ENCODE measurements around the gene CAB39L.
"Not testable (repeated sequence)": the region's sequence is repeated elsewhere in the genome, so short reads cannot be mapped to it uniquely, and the experiment has no call there.

Gene CAB39L

DNA sequence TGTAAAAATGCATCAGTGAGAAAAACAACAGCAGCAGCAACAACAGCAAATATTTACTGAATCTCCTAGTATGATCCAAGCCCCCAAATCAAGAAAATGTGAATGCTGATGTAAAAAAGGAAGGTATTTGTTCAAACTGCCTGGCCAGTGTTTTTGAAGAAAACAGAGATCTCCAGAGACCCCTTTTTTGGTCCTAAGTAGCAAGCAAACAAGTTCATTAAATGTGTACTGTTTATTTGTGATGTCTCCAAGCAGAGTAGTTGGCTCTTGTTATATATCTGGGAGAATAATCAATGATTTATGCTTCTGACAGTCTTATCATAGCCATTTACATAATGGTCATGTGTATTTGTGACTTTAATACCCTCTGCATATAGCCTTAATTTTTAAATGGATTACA lies 145.4 kb downstream of the CAB39L start:
- Histone ChIP-seq H3K4me1 (ENCODE audit: low read depth, poor library complexity, severe bottlenecking) (peaks cover 10% of the 10 kb centered on the region), H3K27ac (no peak overlapping the region), H3K4me2 (no peak overlapping the region), H3K9ac (no peak overlapping the region), H2AFZ (ENCODE audit: low read depth) (no peak overlapping the region), H3K79me2 (ENCODE audit: insufficient read depth, low read depth) (no peaks in the 10 kb centered on the region), H4K20me1 (ENCODE audit: insufficient read depth) (no peaks in the 10 kb centered on the region), H3K4me3 (IDR thresholded peaks at IDR 0.05; ENCODE audit: insufficient read depth, low read depth, low read length) (no peak overlapping the region), H3K27me3 (ENCODE audit: insufficient read depth, low read depth) (no peaks in the 10 kb centered on the region), H3K36me3 (ENCODE audit: insufficient read depth) (no peaks in the 10 kb centered on the region)
- TF ChIP-seq, protein P1, sequence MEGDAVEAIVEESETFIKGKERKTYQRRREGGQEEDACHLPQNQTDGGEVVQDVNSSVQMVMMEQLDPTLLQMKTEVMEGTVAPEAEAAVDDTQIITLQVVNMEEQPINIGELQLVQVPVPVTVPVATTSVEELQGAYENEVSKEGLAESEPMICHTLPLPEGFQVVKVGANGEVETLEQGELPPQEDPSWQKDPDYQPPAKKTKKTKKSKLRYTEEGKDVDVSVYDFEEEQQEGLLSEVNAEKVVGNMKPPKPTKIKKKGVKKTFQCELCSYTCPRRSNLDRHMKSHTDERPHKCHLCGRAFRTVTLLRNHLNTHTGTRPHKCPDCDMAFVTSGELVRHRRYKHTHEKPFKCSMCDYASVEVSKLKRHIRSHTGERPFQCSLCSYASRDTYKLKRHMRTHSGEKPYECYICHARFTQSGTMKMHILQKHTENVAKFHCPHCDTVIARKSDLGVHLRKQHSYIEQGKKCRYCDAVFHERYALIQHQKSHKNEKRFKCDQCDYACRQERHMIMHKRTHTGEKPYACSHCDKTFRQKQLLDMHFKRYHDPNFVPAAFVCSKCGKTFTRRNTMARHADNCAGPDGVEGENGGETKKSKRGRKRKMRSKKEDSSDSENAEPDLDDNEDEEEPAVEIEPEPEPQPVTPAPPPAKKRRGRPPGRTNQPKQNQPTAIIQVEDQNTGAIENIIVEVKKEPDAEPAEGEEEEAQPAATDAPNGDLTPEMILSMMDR (conservative IDR thresholded peaks at IDR 0.05; ENCODE audit: low read depth, low read length): no peak

DNA sequence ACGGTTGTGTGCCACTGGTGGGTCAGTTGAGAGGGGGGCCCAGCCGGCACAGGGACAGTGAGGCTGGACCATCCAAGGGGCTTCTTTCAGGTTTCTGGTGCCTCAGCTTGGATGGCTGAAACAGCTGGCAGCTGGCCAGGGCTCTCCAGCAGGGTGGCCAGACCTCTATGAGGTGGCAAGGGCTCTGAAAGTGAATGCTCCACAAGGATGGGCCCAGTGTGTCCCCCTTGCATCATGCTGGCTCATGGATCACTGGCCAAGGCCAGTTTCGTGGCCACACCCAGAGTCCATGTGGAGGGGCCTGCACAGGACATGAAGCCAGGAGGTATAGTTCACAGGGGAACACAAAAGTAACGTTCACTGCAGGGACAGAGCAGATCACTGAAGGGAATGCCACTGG lies 146.5 kb downstream of the CAB39L start:
- no peak overlapping the region for H3K27ac ChIP-seq
- H4K20me1 ChIP-seq (ENCODE audit: insufficient read depth): no peaks in the 10 kb centered on the region
- H2AFZ ChIP-seq (ENCODE audit: low read depth): no peak overlapping the region
- no peak overlapping the region for H3K4me2 ChIP-seq
- H3K4me1 ChIP-seq (ENCODE audit: low read depth, poor library complexity, severe bottlenecking): peaks cover 10% of the 10 kb centered on the region
- H3K4me3 ChIP-seq (IDR thresholded peaks at IDR 0.05; ENCODE audit: insufficient read depth, low read depth, low read length): no peak overlapping the region
- H3K79me2 ChIP-seq (ENCODE audit: insufficient read depth, low read depth): no peaks in the 10 kb centered on the region
- H3K9ac ChIP-seq: no peak overlapping the region
- no peaks in the 10 kb centered on the region for H3K27me3 ChIP-seq (ENCODE audit: insufficient read depth, low read depth)
- no peaks in the 10 kb centered on the region for H3K36me3 ChIP-seq (ENCODE audit: insufficient read depth)
- TF ChIP-seq, protein P1 (conservative IDR thresholded peaks at IDR 0.05; ENCODE audit: low read depth, low read length): no peak

DNA sequence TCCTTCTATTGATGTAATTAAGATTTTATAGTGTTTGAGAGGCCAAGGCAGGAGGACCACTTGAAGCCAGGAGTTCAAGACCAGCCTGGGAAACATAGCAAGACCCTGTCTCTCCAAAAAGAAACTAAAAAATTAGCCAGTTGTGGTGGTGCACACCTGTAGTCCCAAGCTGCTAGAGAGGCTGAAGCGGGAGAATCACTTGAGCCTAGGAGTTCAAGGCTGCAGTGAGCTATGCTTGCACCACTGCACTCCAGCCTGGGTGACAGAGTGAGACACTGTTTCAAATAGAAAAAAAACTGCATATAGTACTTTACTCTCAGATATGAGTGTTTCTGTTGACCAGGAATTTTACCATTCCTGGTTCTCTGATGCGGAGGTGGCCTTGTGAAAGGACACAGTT lies 147.2 kb downstream of the CAB39L start:
- Histone ChIP-seq H3K36me3 (ENCODE audit: insufficient read depth) (no peaks in the 10 kb centered on the region), H2AFZ (ENCODE audit: low read depth) (no peak overlapping the region), H3K27me3 (ENCODE audit: insufficient read depth, low read depth) (no peaks in the 10 kb centered on the region), H3K27ac (no peak overlapping the region), H3K79me2 (ENCODE audit: insufficient read depth, low read depth) (no peaks in the 10 kb centered on the region), H3K9ac (no peak overlapping the region), H3K4me1 (ENCODE audit: low read depth, poor library complexity, severe bottlenecking) (peaks cover 7% of the 10 kb centered on the region), H3K4me2 (no peak overlapping the region), H4K20me1 (ENCODE audit: insufficient read depth) (no peaks in the 10 kb centered on the region), H3K4me3 (IDR thresholded peaks at IDR 0.05; ENCODE audit: insufficient read depth, low read depth, low read length) (no peak overlapping the region)
- TF ChIP-seq, protein P1 (conservative IDR thresholded peaks at IDR 0.05; ENCODE audit: low read depth, low read length): no peak

DNA sequence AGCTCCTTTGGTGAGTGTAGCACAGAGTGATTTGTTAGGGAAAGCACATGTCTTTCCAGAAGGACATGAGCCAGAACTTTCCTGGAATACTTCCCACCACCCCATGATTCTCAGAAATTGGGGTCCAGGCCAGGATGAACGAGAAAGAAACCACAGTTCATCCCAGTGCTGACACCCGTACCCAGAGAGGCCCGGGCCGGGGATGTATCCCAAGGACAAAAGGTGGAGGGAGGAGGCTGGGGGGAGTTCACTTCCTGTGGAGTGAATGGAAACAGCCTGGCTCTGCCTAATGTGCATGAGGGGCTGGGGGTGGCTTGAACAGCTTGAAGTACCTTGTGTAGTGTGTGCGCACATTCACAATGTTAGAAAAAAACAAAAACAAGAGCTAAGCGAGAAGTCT lies 148.6 kb downstream of the CAB39L start:
- no peak overlapping the region for H3K4me3 ChIP-seq (IDR thresholded peaks at IDR 0.05; ENCODE audit: insufficient read depth, low read depth, low read length)
- no peaks in the 10 kb centered on the region for H3K79me2 ChIP-seq (ENCODE audit: insufficient read depth, low read depth)
- no peak overlapping the region for H3K4me2 ChIP-seq
- no peak overlapping the region for H2AFZ ChIP-seq (ENCODE audit: low read depth)
- no peaks in the 10 kb centered on the region for H3K4me1 ChIP-seq (ENCODE audit: low read depth, poor library complexity, severe bottlenecking)
- no peak overlapping the region for H3K27ac ChIP-seq
- H4K20me1 ChIP-seq (ENCODE audit: insufficient read depth): no peaks in the 10 kb centered on the region
- H3K9ac ChIP-seq: no peak overlapping the region
- TF ChIP-seq, protein P1 (conservative IDR thresholded peaks at IDR 0.05; ENCODE audit: low read depth, low read length): no peak
- no peaks in the 10 kb centered on the region for H3K36me3 ChIP-seq (ENCODE audit: insufficient read depth)
- no peaks in the 10 kb centered on the region for H3K27me3 ChIP-seq (ENCODE audit: insufficient read depth, low read depth)

DNA sequence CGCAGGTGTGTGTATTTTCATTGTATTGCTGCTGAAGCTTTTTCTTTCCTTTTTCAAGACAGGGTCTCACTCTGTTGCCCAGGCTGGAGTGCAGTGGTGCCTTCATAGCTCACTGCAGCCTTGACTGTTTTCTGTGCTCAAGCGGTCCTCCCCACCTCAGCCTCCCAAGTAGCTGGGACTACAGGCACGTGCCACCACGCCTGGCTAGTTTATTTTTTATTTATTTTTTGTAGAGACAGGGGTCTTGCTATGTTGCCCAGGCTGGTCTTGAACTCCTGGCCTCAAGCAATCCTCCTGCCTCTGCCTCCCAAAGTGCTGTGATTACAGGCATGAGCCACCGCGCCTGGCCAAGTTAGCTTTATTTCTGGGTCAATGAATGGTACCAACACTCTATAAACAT lies 149.1 kb downstream of the CAB39L start:
- H3K79me2 ChIP-seq (ENCODE audit: insufficient read depth, low read depth); H3K27ac ChIP-seq; H4K20me1 ChIP-seq (ENCODE audit: insufficient read depth); H2AFZ ChIP-seq (ENCODE audit: low read depth); H3K4me1 ChIP-seq (ENCODE audit: low read depth, poor library complexity, severe bottlenecking); H3K9ac ChIP-seq; H3K4me2 ChIP-seq; H3K36me3 ChIP-seq (ENCODE audit: insufficient read depth); H3K4me3 ChIP-seq (IDR thresholded peaks at IDR 0.05; ENCODE audit: insufficient read depth, low read depth, low read length); H3K27me3 ChIP-seq (ENCODE audit: insufficient read depth, low read depth): not testable (repeated sequence)

Data from KMS-11 (cell line).